A172 (cell line): Measurements from ENCODE around the gene DBX2. TPM values are rescaled to one million over a fixed set of nuclear protein-coding genes. Genes with fewer than 3 reads are reported as not detected.
"Not testable (repeated sequence)": the region's sequence is repeated elsewhere in the genome, so short reads cannot be mapped to it uniquely, and the experiment has no call there.

ENCODE experiments used
- DNase-seq: peaks from one replicate; pipeline ENCODE4 v3.0.0-alpha.2; 2015; ENCODE audit warnings: low spot score
- total RNA-seq: library from RNA; depleted of rRNA; stranded (reverse); fragments of >200 nt; shearing (Covaris generic); gene quantifications from 2 replicates; pipeline ENCODE4 v1.2.3, GENCODE V29; 2014; rRNA removed

Gene DBX2
- total RNA-seq, 1 experiment from 2014 or later: not detected

DNA sequence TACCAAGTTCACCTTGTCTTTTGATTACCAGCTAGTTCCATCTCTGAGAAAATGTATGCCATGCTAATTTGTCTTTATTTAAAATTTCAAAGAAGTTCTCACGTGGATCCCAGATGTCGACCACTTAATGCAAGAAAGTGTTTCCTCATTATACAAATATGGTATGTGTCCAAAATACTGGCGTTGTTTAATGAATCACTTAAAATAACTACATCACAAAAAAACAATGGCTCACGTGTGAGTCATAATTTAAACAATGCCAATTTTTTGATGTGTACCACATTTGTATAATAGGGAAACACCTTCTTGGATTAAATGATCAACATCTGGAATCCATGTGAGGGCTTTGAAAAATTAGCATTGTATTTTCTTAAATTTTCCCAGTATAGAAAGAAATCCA, 40.8 kb downstream of the DBX2 start:
- DNase-seq: no peak

DNA sequence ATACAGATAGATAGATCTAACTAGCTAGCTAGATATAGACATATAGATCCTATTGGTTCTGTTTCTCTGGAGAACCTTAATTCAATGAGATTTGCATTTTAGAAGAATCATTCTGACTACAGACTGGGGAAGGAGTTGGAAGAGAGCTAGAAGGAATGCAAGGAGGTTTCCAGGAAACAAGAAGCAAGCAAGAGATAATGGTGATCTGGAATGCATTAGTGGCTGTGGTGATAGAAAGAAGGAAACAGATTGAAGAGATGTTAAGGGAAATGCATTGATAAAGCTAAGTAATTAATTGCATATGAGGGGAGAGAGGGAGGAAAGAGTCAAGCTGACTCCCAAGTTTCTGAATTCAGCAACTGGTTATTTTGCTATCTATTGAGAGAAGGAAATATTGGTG, 42.7 kb downstream of the DBX2 start:
- DNase-seq: no peak

DNA sequence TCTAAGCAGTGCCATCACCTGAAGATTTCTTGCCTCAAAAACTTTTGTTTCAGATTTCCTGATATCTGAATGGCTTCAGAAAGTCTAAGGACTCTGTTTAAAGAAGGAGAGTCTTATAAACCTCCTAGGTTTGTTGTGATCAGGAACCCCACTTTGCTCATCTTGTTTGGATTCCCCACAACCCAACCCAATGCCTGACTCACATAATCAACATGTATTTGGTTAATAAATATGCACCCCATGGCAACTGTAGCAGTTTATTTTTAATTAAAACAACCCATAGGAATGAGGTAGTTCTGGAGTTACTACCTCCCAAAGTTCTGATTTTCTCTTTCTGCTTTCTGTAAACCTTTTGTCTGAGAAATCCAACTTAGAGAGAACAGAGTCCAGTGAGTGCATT, 51.5 kb downstream of the DBX2 start:
- no peak for DNase-seq

DNA sequence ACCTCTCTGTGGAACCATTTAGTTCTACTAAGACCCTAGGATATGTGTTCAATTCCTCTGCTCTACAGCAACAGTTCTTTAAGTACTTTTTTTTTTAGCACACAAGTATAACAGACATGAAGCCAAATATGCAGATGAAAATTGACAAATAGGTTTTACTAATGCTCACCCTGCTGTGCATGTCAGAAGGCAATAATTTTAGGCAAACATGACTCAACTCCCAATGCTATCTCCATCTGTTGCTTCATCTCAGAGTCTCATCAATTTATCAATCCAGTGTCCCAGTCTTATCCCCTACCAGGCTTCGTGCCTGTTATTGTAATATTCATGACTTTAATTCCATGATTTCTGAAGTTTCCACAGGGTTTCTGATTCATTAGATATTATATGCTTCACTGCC, 57.7 kb downstream of the DBX2 start:
- DNase-seq: no peak

DNA sequence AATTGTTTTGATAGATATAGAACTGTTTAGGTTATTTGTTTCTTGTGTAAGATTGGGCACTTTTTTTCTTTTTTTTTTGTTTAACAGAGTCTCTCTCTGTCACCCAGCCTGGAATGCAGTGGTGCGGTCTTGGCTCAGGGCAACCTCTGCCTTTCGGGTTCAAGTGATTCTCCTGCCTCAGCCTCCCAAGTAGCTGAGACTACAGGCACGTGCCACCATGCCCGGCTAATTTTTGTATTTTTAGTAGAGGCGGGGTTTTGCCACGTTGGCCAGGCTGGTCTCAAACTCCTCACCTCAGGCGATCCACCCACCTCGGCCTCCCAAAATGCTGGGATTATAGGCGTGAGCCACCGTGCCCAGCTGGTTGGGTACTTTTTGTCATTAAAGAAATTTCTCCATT, 66.0 kb downstream of the DBX2 start:
- not testable (repeated sequence) for DNase-seq

DNA sequence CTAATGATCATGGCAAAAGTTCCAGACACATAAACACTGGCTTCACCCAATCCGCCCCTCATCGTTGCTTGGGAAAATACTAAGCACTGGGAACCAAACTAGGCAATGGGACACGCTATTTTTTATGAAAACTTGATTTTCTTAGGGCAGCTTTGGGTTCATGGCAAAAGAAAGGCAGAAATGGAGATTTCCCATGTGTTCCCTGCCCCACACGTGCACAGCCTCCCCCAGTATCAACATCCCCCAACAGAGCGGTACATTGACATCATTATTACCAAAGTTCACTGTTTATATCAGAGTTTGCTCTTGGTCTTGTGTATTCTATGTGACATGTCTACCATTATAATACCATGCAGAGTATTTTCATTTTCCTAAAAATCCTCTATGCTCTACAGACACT, 71.0 kb downstream of the DBX2 start:
- DNase-seq: no peak

DNA sequence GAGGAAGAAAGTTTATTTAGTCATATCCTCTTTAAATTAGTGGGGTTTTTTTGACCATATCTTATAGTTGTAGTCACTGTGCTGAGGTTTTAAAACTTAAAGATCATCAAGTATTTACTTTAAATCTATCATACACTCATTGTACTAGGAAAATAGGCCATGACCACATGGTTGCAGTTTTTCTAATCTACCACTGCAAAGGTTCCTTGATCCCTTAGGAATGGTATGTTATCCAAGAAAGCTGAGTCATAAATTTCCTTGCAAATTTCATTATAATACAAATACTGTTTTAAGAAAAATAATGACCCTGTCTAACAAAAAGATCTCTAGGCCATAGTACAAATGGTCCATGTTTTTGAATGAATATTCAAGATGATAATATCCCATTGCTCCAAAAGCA, 74.7 kb downstream of the DBX2 start:
- no peak for DNase-seq

DNA sequence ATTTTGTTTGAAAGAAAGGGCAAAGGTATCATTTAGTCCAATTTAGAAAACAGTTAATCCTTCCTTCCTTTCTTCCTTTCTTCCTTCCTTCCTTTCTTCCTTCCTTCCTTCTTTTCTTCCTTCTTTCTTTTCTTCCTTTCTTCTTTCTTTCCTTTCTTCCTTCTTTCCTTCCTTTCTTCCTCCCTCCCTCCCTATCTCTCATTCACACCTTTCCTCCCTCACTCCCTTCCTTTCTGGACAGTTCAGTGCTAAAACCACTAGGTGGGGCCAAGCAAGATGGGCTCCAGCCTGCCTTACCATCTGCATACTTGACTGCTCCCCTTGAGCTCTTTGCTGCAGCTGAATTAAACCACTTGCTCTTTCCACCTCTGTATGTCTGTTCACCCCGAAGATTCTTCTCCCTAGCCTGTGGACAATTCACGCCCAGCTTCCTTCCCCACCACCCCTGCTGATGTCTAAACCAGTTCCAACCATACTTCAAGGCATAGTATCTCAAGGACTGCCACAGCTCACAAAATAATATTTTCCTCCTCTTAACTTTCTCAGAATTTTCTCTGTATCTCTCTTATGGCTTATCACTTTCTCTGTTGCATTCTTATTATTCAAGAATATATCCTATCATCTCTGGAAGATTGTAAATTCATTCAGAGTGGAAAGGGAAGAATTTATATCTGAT, 78.0 kb downstream of the DBX2 start:
- peak; percentile 18 for DNase-seq

DNA sequence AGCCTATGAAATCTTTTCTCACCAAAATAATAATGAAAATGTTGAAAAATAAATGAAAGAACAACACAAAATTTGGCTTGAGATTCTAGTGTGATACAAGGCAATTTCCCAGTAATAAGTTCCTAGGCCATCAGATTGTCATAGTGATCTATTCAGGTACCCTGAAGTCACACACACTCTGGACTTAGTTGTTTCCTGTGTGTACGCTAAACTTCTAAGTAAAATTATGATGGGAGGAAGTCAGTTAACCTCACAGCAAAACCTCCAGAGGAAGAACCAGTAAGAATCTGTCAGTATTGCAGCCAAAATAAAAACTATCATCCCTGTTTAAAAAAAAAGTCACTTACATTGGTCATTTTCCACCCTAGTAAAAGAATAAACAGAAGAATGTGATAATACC, 81.9 kb downstream of the DBX2 start:
- DNase-seq: no peak

Other genes starting within 250 kb of the DBX2 start
- gene NELL2, start 174.8 kb downstream of the DBX2 start, total RNA-seq: 0.72 and 3.8 TPM in 2 replicates
- gene ANO6, start 165.0 kb upstream of the DBX2 start, total RNA-seq: 99.9 and 105 TPM in 2 replicates